Spleen (tissue), 11 donors: ENCODE data around the gene CDC42EP3. TPM values are rescaled to one million over a fixed set of nuclear protein-coding genes. Genes with fewer than 3 reads are reported as not detected.
A peak's percentile ranks its signal among the peaks of the same experiment; 100 is the strongest.

Source experiments
- DNase-seq: peaks from one replicate; pipeline ENCODE4 v3.0.0-alpha.2; 2020
- H3K27ac ChIP-seq, 8 donors: fragments of 200-600 bp; sonication (generic) in 7 of 8; 1 replicate in 4 of 8; 2 replicates in 4 of 8; pipeline versions ENCODE4 v1.5.0 to v1.8.0; 2016 to 2021; ENCODE audit warnings: inconsistent platforms in 4 of 8, mild to moderate bottlenecking in 4 of 8, moderate library complexity in 1 of 8
- H3K27me3 ChIP-seq, 7 donors: fragments of 200-600 bp; sonication (generic) in 6 of 7; replicated peaks in 1 of 7; 1 replicate in 4 of 7; 2 replicates in 3 of 7; pipeline versions ENCODE4 v1.5.0 to v1.8.0; 2016 to 2021; ENCODE audit warnings: inconsistent platforms in 3 of 7, mild to moderate bottlenecking in 1 of 7
- H3K36me3 ChIP-seq, 6 donors: fragments of 200-600 bp; sonication (generic) in 5 of 6; 1 replicate in 4 of 6; 2 replicates in 2 of 6; pipeline versions ENCODE4 v1.5.0 to v1.8.0; 2016 to 2021; ENCODE audit warnings: inconsistent platforms in 2 of 6
- H3K4me1 ChIP-seq, 6 donors: fragments of 200-600 bp; sonication (generic) in 5 of 6; 1 replicate in 3 of 6; 2 replicates in 3 of 6; pipeline versions ENCODE4 v1.5.0 to v1.8.0; 2016 to 2021; ENCODE audit warnings: inconsistent platforms in 3 of 6
- H3K4me3 ChIP-seq, 8 donors: fragments of 200-600 bp; sonication (generic) in 7 of 8; 1 replicate in 4 of 8; 2 replicates in 4 of 8; pipeline versions ENCODE4 v1.5.0 to v1.8.0; 2016 to 2021; ENCODE audit warnings: inconsistent platforms in 4 of 8, mild to moderate bottlenecking in 4 of 8, moderate library complexity in 2 of 8
- H3K9me3 ChIP-seq, 8 donors: fragments of 200-600 bp; sonication (generic) in 7 of 8; 1 replicate in 4 of 8; 2 replicates in 4 of 8; pipeline versions ENCODE4 v1.5.0 to v1.8.0; 2016 to 2021; ENCODE audit warnings: inconsistent platforms in 4 of 8
- CTCF ChIP-seq, 11 experiments: fragments of 200-600 bp in 7 of 11; fragments of 450-650 bp in 4 of 11; sonication (generic) in 4 of 11; IDR thresholded peaks in 8 of 11; conservative IDR thresholded peaks in 3 of 11; 1 replicate in 7 of 11; 2 replicates in 4 of 11; pipeline versions ENCODE4 v1.4.0 to v1.8.0; 2016 to 2021; ENCODE audit warnings: antibody characterized with exemption in 11 of 11, inconsistent platforms in 4 of 11, mild to moderate bottlenecking in 1 of 11
- POLR2A ChIP-seq, 3 donors: fragments of 450-650 bp; IDR thresholded peaks; one replicate each; pipeline ENCODE4 v1.5.1; 2017; ENCODE audit warnings: antibody characterized with exemption in 3 of 3, mild to moderate bottlenecking in 1 of 3
- POLR2AphosphoS5 ChIP-seq, 3 donors: sonication (generic); formaldehyde crosslinking; IDR thresholded peaks; one replicate each; pipeline ENCODE4 v1.5.1; 2017; ENCODE audit warnings: antibody characterized with exemption in 3 of 3
- WGBS, 5 donors: extraction: QIAGEN DNeasy Blood & Tissue Kit in 3 of 5; methylation state at CpG; one replicate each; pipeline versions ENCODE4 v1.1.5 to v1.1.7; 2013 to 2018; 5-methylcytosine and 5-hydroxymethylcytosine counted together
- intact Hi-C: fragments of 100-400 bp; cut with DNase I; formaldehyde crosslinking; loops from one replicate; pipeline ENCODE4 v1.15.0; 2023; ENCODE audit warnings: low total_unique reads
- polyA plus RNA-seq, 3 donors: library from polyadenylated mRNA; stranded (reverse); fragments of 200-250 nt; gene quantifications; one replicate each; pipeline ENCODE4 v1.2.1, GENCODE V29; 2013
- total RNA-seq, 7 donors: library from RNA; depleted of rRNA in 3 of 7; stranded (reverse); fragments of >200 nt in 3 of 7; fragmentation: NEBNext Ultra II Directional in 4 of 7; extraction: Animal tissue kit (Norgen Biotek cat#: 25700) in 4 of 7; gene quantifications; one replicate each; pipeline versions ENCODE4 v1.1.0 to v1.2.1, GENCODE V29; 2016 to 2021
- donor health status: healthy with polysubstance abuse.
- donor health status: DM: no; HTN: no; CAD: no; lungs with moderate emphysema.
- donor health status: DM: no; HTN: no; CAD: no.
- donor health status: Bipolar disorder and iron deficiency.
- donor health status: healthy.
- donor health status: DM: no; HTN: no; CAD: no.
- donor health status: DM: yes; HTN: yes; CAD: no.

CDC42EP3 gene
- total and polyA plus RNA-seq, 10 donors, result 9.5 to 57.2 (median 41.2) TPM

- H3K4me1 ChIP-seq, result peaks cover 0 to 15% (median 4%) of the 10 kb centered on the region in 6 donors
- no peak for DNase-seq
- H3K9me3 ChIP-seq, result no peaks in the 10 kb centered on the region
- peak overlapping the region in 3 of 8 donors; percentile 41 to 51 (median 43) for H3K27ac ChIP-seq
- H3K36me3 ChIP-seq, result no peaks in the 10 kb centered on the region
- TF ChIP-seq CTCF (IDR thresholded peaks at IDR 0.05 in 8 of 11, conservative IDR thresholded peaks at IDR 0.05 in 3 of 11) (no peak), POLR2A (IDR thresholded peaks at IDR 0.05) (no peak), POLR2AphosphoS5 (IDR thresholded peaks at IDR 0.05) (no peak)
- H3K27me3 ChIP-seq, result no peaks in the 10 kb centered on the region
- 64 to 71% (median 69%) methylated on average over 6 of the region's 6 CpGs for WGBS, 5 donors
- H3K4me3 ChIP-seq, result no peak overlapping the region
- intact Hi-C loops, result no loop called here
Measured at GRCh38 chr2:37683921-37684780, 12.7 kb upstream of the CDC42EP3 start.

DNA sequence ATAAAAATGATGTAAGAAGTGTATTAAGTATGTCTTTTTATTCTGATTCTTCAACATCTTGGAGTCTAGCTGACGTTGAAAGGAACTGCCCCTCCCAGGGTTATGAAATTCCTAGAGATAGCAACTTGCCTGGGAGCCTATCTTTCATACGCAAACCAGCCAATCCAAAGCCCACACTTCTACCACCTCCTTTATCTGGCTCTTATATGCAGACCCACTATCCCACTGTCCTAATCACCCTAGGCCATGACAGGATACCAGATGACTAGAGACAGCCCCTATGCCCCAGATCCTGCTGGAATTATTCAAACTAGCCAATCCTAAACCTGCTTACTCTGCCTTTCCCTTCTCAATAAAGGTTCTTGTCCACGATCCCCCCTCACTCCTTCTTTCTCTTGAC, 11.8 kb upstream of the CDC42EP3 start:
- H3K36me3 ChIP-seq, result no peaks in the 10 kb centered on the region
- H3K27me3 ChIP-seq, result no peaks in the 10 kb centered on the region
- H3K4me3 ChIP-seq, result no peak overlapping the region
- no peaks in the 10 kb centered on the region for H3K9me3 ChIP-seq
- TF ChIP-seq POLR2AphosphoS5 (IDR thresholded peaks at IDR 0.05), result no peak
- H3K27ac ChIP-seq, result peak overlapping the region in 3 of 8 donors; percentile 41 to 51 (median 43)
- H3K4me1 ChIP-seq, result peaks cover 0 to 15% (median 4%) of the 10 kb centered on the region in 6 donors
- 72 to 88% (median 78%) methylated on average over 3 of the region's 3 CpGs for WGBS, 5 donors
- intact Hi-C loops, result no loop called here
- DNase-seq, result no peak

DNA sequence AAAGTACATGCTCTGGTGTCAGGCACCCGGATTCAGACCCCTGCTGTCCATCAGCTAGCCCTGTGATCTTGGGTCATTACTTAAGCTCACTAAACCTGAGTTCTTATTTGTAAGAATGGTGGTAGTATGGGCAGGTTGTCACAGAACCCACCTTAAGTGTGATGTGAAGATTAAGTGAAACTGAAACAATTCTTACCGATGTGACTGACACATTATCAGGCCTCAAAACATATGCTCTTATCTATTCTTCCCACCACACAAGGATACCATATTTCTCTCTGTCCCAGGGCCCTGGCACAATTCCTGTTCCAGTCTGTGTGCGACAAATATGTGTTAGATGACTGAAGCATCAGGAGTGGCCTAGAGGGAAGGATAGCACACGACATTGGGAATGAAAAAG, 11.0 kb upstream of the CDC42EP3 start:
- Histone ChIP-seq H3K27ac (no peak overlapping the region), H3K27me3 (no peaks in the 10 kb centered on the region), H3K4me3 (no peak overlapping the region), H3K36me3 (no peaks in the 10 kb centered on the region), H3K4me1 (peaks cover 0 to 15% (median 4%) of the 10 kb centered on the region in 6 donors), H3K9me3 (no peaks in the 10 kb centered on the region)
- no peak for DNase-seq
- intact Hi-C loops, result no loop called here
- WGBS, 5 donors, result 78 to 89% (median 84%) methylated on average over 4 of the region's 4 CpGs
- TF ChIP-seq POLR2AphosphoS5 (IDR thresholded peaks at IDR 0.05), result no peak
- no peak for TF ChIP-seq CTCF (IDR thresholded peaks at IDR 0.05 in 8 of 11, conservative IDR thresholded peaks at IDR 0.05 in 3 of 11)
- TF ChIP-seq POLR2A (IDR thresholded peaks at IDR 0.05), result no peak

DNA sequence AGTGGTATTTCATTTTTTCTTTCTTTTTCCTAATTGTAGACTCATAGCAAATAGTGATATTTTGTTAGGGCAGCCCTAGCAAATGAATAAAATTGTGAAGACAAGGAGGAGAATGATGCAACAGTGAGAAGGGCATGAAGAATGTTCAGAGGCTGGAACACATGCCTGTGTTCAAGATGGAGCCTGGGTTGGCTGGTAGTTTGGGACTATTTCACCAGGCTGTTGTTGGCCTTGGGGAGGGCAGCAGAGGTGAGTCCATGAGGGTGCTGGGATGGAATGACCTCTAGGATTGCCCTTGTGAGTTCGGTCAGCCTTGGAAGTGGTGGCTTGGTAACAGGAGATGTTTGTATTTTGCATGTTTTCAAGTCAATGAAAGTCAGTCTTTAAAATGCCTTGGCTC, 10.1 kb upstream of the CDC42EP3 start:
- DNase-seq, result no peak
- WGBS, 5 donors, result 92 to 100% (median 97%) methylated on average over 1 of the region's 1 CpG
- H3K9me3 ChIP-seq, result no peaks in the 10 kb centered on the region
- intact Hi-C loops, result no loop called here
- H3K27me3 ChIP-seq, result no peaks in the 10 kb centered on the region
- no peak overlapping the region for H3K27ac ChIP-seq
- H3K36me3 ChIP-seq, result no peaks in the 10 kb centered on the region
- H3K4me3 ChIP-seq, result no peak overlapping the region
- TF ChIP-seq CTCF (IDR thresholded peaks at IDR 0.05 in 8 of 11, conservative IDR thresholded peaks at IDR 0.05 in 3 of 11) (no peak), POLR2A (IDR thresholded peaks at IDR 0.05) (no peak)
- H3K4me1 ChIP-seq, result peaks cover 0 to 15% (median 4%) of the 10 kb centered on the region in 6 donors
